Activated CD8-positive, alpha-beta memory T cell treated with anti-CD3 and anti-CD28 coated beads, Interleukin-2, amount 10 ng/mL, durations not matched to agents 7 days and 5 days (primary cell): ENCODE results near the gene LMO7. TPM values are rescaled to one million over a fixed set of nuclear protein-coding genes. Genes with fewer than 3 reads are reported as not detected.

Source experiments
- ATAC-seq: fragments of 150-1000 bp; cut with Tn5 transposase; one replicate; pipeline ENCODE4 v1.10.0; 2021; ENCODE audit warnings: moderate library complexity
- CTCF ChIA-PET: fragments of 350-600 bp; sonication (Branson Sonifier 250); formaldehyde crosslinking; loops from one replicate; lab custom pipeline; 2021; ENCODE audit warnings: antibody characterized with exemption; lab: Charles Lee
- DNase-seq: peaks from one replicate; pipeline ENCODE4 v3.0.0-alpha.2; 2020
- H3K27ac Mint-ChIP-seq: one replicate; pipeline ENCODE4 v1.8.0; 2021; ENCODE audit warnings: mild to moderate bottlenecking, mixed read lengths
- H3K27me3 Mint-ChIP-seq: one replicate; pipeline ENCODE4 v1.8.0; 2021; ENCODE audit warnings: mixed read lengths
- H3K36me3 Mint-ChIP-seq: one replicate; pipeline ENCODE4 v1.8.0; 2021; ENCODE audit warnings: mild to moderate bottlenecking, mixed read lengths
- H3K4me1 Mint-ChIP-seq: one replicate; pipeline ENCODE4 v1.8.0; 2021; ENCODE audit warnings: mixed read lengths
- H3K4me3 Mint-ChIP-seq: one replicate; pipeline ENCODE4 v1.8.0; 2021; ENCODE audit warnings: mild to moderate bottlenecking, moderate library complexity, mixed read lengths
- H3K9me3 Mint-ChIP-seq: one replicate; pipeline ENCODE4 v1.8.0; 2022; ENCODE audit warnings: low read depth, mixed read lengths
- total RNA-seq, 2 experiments: library from RNA; stranded (reverse); gene quantifications; one replicate each; pipeline ENCODE4 v1.2.3, GENCODE V29; 2021

LMO7 gene
- total RNA-seq, 2 experiments from 2014 or later, result 4.2 to 9.3 TPM

- Mint-ChIP-seq H3K9me3 (no peaks in the 10 kb centered on the region), H3K4me1 (peaks cover 4% of the 10 kb centered on the region), H3K27me3 (no peaks in the 10 kb centered on the region), H3K27ac (no peak overlapping the region), H3K4me3 (no peak overlapping the region), H3K36me3 (peaks cover 9% of the 10 kb centered on the region)
- ATAC-seq, result no peak
- CTCF ChIA-PET, result no interaction called here
- no peak for DNase-seq
These were observed 207.9 kb downstream of the LMO7 start for GRCh38 chr13:75843991-75844390.

GRCh38 chr13:75847588-75847987 is 211.5 kb downstream of the LMO7 start:
- CTCF ChIA-PET, result interaction anchor here (0.7 kb wide), 1 partner anchor 23 kb away, joined by 4 read pairs; no protein-coding TSS in a partner anchor
- H3K9me3 Mint-ChIP-seq, result no peaks in the 10 kb centered on the region
- H3K4me3 Mint-ChIP-seq, result no peak overlapping the region
- H3K36me3 Mint-ChIP-seq, result peaks cover 4% of the 10 kb centered on the region
- ATAC-seq, result no peak
- no peak overlapping the region for H3K27ac Mint-ChIP-seq
- H3K27me3 Mint-ChIP-seq, result no peaks in the 10 kb centered on the region
- DNase-seq, result no peak
- peaks cover 4% of the 10 kb centered on the region for H3K4me1 Mint-ChIP-seq

- Mint-ChIP-seq H3K9me3 (no peaks in the 10 kb centered on the region), H3K36me3 (peaks cover 3% of the 10 kb centered on the region), H3K4me3 (no peak overlapping the region), H3K27ac (no peak overlapping the region), H3K27me3 (no peaks in the 10 kb centered on the region), H3K4me1 (peaks cover 4% of the 10 kb centered on the region)
- CTCF ChIA-PET, result interaction anchor here (1.4 to 2.1 kb wide), 2 partner anchors 19 to 26 kb away, joined by 3 to 6 read pairs; no protein-coding TSS in a partner anchor
- ATAC-seq (no peak), DNase-seq (no peak)
These were observed 214.8 kb downstream of the LMO7 start for GRCh38 chr13:75850916-75851315.

GRCh38 chr13:75855216-75855615 is 219.1 kb downstream of the LMO7 start:
- H3K36me3 Mint-ChIP-seq, result peaks cover 3% of the 10 kb centered on the region
- H3K4me3 Mint-ChIP-seq, result no peak overlapping the region
- DNase-seq (no peak), ATAC-seq (no peak)
- no peak overlapping the region for H3K27ac Mint-ChIP-seq
- no peaks in the 10 kb centered on the region for H3K27me3 Mint-ChIP-seq
- no peaks in the 10 kb centered on the region for H3K9me3 Mint-ChIP-seq
- CTCF ChIA-PET, result interaction anchor here (3.4 kb wide), 1 partner anchor 15 kb away, joined by 19 read pairs; no protein-coding TSS in a partner anchor
- H3K4me1 Mint-ChIP-seq, result no peaks in the 10 kb centered on the region

GRCh38 chr13:75855847-75856246 is 219.7 kb downstream of the LMO7 start:
- Mint-ChIP-seq H3K27ac (no peak overlapping the region), H3K4me1 (no peaks in the 10 kb centered on the region), H3K4me3 (no peak overlapping the region), H3K9me3 (no peaks in the 10 kb centered on the region), H3K27me3 (no peaks in the 10 kb centered on the region), H3K36me3 (peaks cover 3% of the 10 kb centered on the region)
- no peak for DNase-seq
- no peak for ATAC-seq
- CTCF ChIA-PET, result interaction anchor here (1.2 to 3.4 kb wide), 2 partner anchors 14 to 619 kb away, joined by 3 to 19 read pairs; no protein-coding TSS in a partner anchor

- CTCF ChIA-PET, result interaction anchor here (3.4 kb wide), 1 partner anchor 13 kb away, joined by 19 read pairs; no protein-coding TSS in a partner anchor
- Mint-ChIP-seq H3K27ac (no peak overlapping the region), H3K9me3 (no peaks in the 10 kb centered on the region), H3K4me3 (no peak overlapping the region), H3K36me3 (peaks cover 3% of the 10 kb centered on the region), H3K4me1 (no peaks in the 10 kb centered on the region), H3K27me3 (no peaks in the 10 kb centered on the region)
- ATAC-seq (no peak), DNase-seq (no peak)
These were observed 221.2 kb downstream of the LMO7 start for GRCh38 chr13:75857291-75857690.

- H3K27me3 Mint-ChIP-seq, result peaks cover under 1% of the 10 kb centered on the region
- no peak for DNase-seq
- ATAC-seq, result no peak
- H3K4me1 Mint-ChIP-seq, result no peaks in the 10 kb centered on the region
- H3K4me3 Mint-ChIP-seq, result no peak overlapping the region
- H3K36me3 Mint-ChIP-seq, result no peaks in the 10 kb centered on the region
- H3K27ac Mint-ChIP-seq, result no peak overlapping the region
- CTCF ChIA-PET, result no interaction called here
- H3K9me3 Mint-ChIP-seq, result no peaks in the 10 kb centered on the region
These were observed 224.8 kb downstream of the LMO7 start for GRCh38 chr13:75860935-75861334.

- ATAC-seq (no peak), DNase-seq (no peak)
- Mint-ChIP-seq H3K36me3 (no peaks in the 10 kb centered on the region), H3K4me3 (no peak overlapping the region), H3K27me3 (peaks cover 2% of the 10 kb centered on the region), H3K27ac (no peak overlapping the region), H3K9me3 (no peaks in the 10 kb centered on the region), H3K4me1 (no peaks in the 10 kb centered on the region)
- CTCF ChIA-PET, result interaction anchor here (1.1 kb wide), 1 partner anchor 9 kb away, joined by 7 read pairs; no protein-coding TSS in a partner anchor
These were observed 225.7 kb downstream of the LMO7 start for GRCh38 chr13:75861786-75862185.

GRCh38 chr13:75864718-75865117 is 228.6 kb downstream of the LMO7 start:
- no peak overlapping the region for H3K4me3 Mint-ChIP-seq
- ATAC-seq (no peak), DNase-seq (no peak)
- no peaks in the 10 kb centered on the region for H3K36me3 Mint-ChIP-seq
- peaks cover 2% of the 10 kb centered on the region for H3K4me1 Mint-ChIP-seq
- H3K27ac Mint-ChIP-seq, result no peak overlapping the region
- CTCF ChIA-PET, result no interaction called here
- H3K27me3 Mint-ChIP-seq, result peaks cover 5% of the 10 kb centered on the region
- no peaks in the 10 kb centered on the region for H3K9me3 Mint-ChIP-seq

GRCh38 chr13:75867379-75868117 is 231.4 kb downstream of the LMO7 start:
- ATAC-seq, result no peak
- no peaks in the 10 kb centered on the region for H3K36me3 Mint-ChIP-seq
- CTCF ChIA-PET, result interaction anchor here (1.6 to 3.5 kb wide), 2 partner anchors 9 to 172 kb away, joined by 5 to 22 read pairs; no protein-coding TSS in a partner anchor
- no peak overlapping the region for H3K27ac Mint-ChIP-seq
- peaks cover 12% of the 10 kb centered on the region for H3K4me1 Mint-ChIP-seq
- H3K4me3 Mint-ChIP-seq, result no peak overlapping the region
- no peak for DNase-seq
- H3K27me3 Mint-ChIP-seq, result peaks cover 16% of the 10 kb centered on the region
- no peaks in the 10 kb centered on the region for H3K9me3 Mint-ChIP-seq

- peak overlapping the region; percentile 74 for H3K27ac Mint-ChIP-seq
- ATAC-seq, result peak; percentile 97
These were observed 233.9 kb downstream of the LMO7 start for GRCh38 chr13:75869981-75870380.

GRCh38 chr13:75870397-75870903 is 234.3 kb downstream of the LMO7 start:
- Mint-ChIP-seq H3K27ac (peak overlapping the region; percentile 74), H3K4me1 (peaks cover 21% of the 10 kb centered on the region), H3K4me3 (peak overlapping the region; percentile 62), H3K36me3 (no peaks in the 10 kb centered on the region), H3K27me3 (peaks cover 20% of the 10 kb centered on the region), H3K9me3 (no peaks in the 10 kb centered on the region)
- ATAC-seq (peak; percentile 25), DNase-seq (no peak)
- CTCF ChIA-PET, result interaction anchor here (0.7 to 4.1 kb wide), 17 partner anchors 9 to 1033 kb away, joined by 3 to 22 read pairs (median 4); no protein-coding TSS in a partner anchor

More at GRCh38 chr13:75869981-75870380, 233.9 kb downstream of the LMO7 start:
- DNase-seq, result peak; percentile 54
- Mint-ChIP-seq H3K27me3 (peaks cover 20% of the 10 kb centered on the region), H3K36me3 (no peaks in the 10 kb centered on the region), H3K9me3 (no peaks in the 10 kb centered on the region), H3K4me1 (peaks cover 17% of the 10 kb centered on the region), H3K4me3 (peak overlapping the region; percentile 62)
- CTCF ChIA-PET, result interaction anchor here (0.7 to 4.1 kb wide), 18 partner anchors 8 to 1132 kb away, joined by 3 to 22 read pairs (median 4); no protein-coding TSS in a partner anchor

GRCh38 chr13:75871059-75871458 is 234.9 kb downstream of the LMO7 start:
- Mint-ChIP-seq H3K27ac (no peak overlapping the region), H3K4me3 (no peak overlapping the region), H3K36me3 (no peaks in the 10 kb centered on the region), H3K9me3 (no peaks in the 10 kb centered on the region), H3K27me3 (peaks cover 18% of the 10 kb centered on the region), H3K4me1 (peaks cover 25% of the 10 kb centered on the region)
- ATAC-seq (no peak), DNase-seq (no peak)
- CTCF ChIA-PET, result interaction anchor here (1.0 to 4.1 kb wide), 12 partner anchors 9 to 1031 kb away, joined by 3 to 22 read pairs (median 4); no protein-coding TSS in a partner anchor
